Tibial nerve (tissue), 4 donors: Measurements from ENCODE around the gene DOCK9. TPM values are rescaled to one million over a fixed set of nuclear protein-coding genes. Genes with fewer than 3 reads are reported as not detected.

Source experiments
- DNase-seq, 2 donors: peaks; one replicate each; pipeline ENCODE4 v3.0.0-alpha.2; 2019; ENCODE audit warnings: low spot score in 2 of 2
- H3K27ac ChIP-seq, 4 donors: fragments of 200-600 bp; sonication (generic) in 3 of 4; one replicate each; pipeline ENCODE4 v1.5.1; 2017 to 2019; ENCODE audit warnings: mild to moderate bottlenecking in 1 of 4
- H3K27me3 ChIP-seq, 2 donors: fragments of 200-600 bp; sonication (generic) in 1 of 2; one replicate each; pipeline versions ENCODE4 v1.5.1 to v1.6.0; 2017 to 2019
- H3K36me3 ChIP-seq, 3 donors: fragments of 200-600 bp; sonication (generic); one replicate each; pipeline ENCODE4 v1.5.1; 2018 to 2019
- H3K4me1 ChIP-seq, 4 donors: fragments of 200-600 bp; sonication (generic) in 3 of 4; one replicate each; pipeline ENCODE4 v1.5.1; 2017 to 2019
- H3K4me3 ChIP-seq, 4 donors: fragments of 200-600 bp; sonication (generic) in 3 of 4; one replicate each; pipeline ENCODE4 v1.5.1; 2017 to 2019; ENCODE audit warnings: mild to moderate bottlenecking in 1 of 4, moderate library complexity in 1 of 4
- H3K9me3 ChIP-seq, 4 donors: fragments of 200-600 bp; sonication (generic) in 3 of 4; one replicate each; pipeline ENCODE4 v1.5.1; 2017 to 2019
- CTCF ChIP-seq, 5 experiments: fragments of 200-600 bp in 3 of 5; fragments of 450-650 bp in 2 of 5; sonication (generic) in 3 of 5; IDR thresholded peaks; one replicate each; pipeline ENCODE4 v1.5.1; 2016 to 2019; ENCODE audit warnings: antibody characterized with exemption in 5 of 5, mild to moderate bottlenecking in 3 of 5, moderate library complexity in 2 of 5
- EP300 ChIP-seq, 2 donors: sonication (generic); formaldehyde crosslinking; IDR thresholded peaks; one replicate each; pipeline ENCODE4 v1.6.1; 2017; ENCODE audit warnings: antibody characterized with exemption in 2 of 2, mild to moderate bottlenecking in 1 of 2
- POLR2A ChIP-seq, 2 donors: fragments of 450-650 bp; IDR thresholded peaks; one replicate each; pipeline ENCODE4 v1.6.1; 2017; ENCODE audit warnings: antibody characterized with exemption in 2 of 2, mild to moderate bottlenecking in 2 of 2, moderate library complexity in 2 of 2
- WGBS, 2 donors: methylation state at CpG; one replicate each; pipeline ENCODE4 v1.1.5; 2018; 5-methylcytosine and 5-hydroxymethylcytosine counted together
- total RNA-seq, 4 donors: library from RNA; depleted of rRNA; stranded (reverse); fragments of >200 nt; gene quantifications; one replicate each; pipeline ENCODE4 v1.1.0, GENCODE V29; 2016

The DOCK9 gene
- total RNA-seq, 4 donors from 2014 or later, result 147 to 258 (median 243) TPM

DNA sequence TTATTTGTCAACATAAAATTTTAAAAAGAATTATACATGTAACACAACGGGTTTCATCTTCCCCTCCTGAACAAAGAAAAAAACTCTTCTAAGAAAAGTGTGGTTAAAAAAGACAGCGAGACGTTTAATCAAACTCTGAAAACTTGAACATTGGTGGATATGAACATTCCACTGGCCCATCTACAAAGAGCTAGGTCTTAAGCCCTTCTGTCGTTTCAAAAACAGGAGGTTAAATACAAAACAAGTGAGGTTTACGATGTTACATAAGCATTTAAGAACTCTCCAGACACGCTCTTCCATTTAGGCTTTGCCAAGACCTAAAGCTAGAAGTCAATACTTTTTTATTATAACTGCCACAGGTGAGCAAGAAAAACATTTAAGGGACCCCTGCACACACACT, 9.4 kb upstream of the DOCK9 start:
- peaks cover 0 to 32% (median 0%) of the 10 kb centered on the region in 4 donors for H3K4me1 ChIP-seq
- WGBS, 2 donors, result 70 to 75% methylated on average over 6 of the region's 6 CpGs
- no peak for DNase-seq

GRCh38 chr13:98986226-98986846, 8.5 kb upstream of the DOCK9 start:
- H3K9me3 ChIP-seq, result no peaks in the 10 kb centered on the region
- peak overlapping the region in 1 of 4 donors; percentile 33 for H3K27ac ChIP-seq
- no peak for DNase-seq
- H3K4me3 ChIP-seq, result no peak overlapping the region
- TF ChIP-seq POLR2A (IDR thresholded peaks at IDR 0.05) (no peak), CTCF (IDR thresholded peaks at IDR 0.05) (no peak), EP300 (IDR thresholded peaks at IDR 0.05) (no peak)
- 72 to 80% methylated on average over 8 of the region's 8 CpGs for WGBS, 2 donors
- peaks cover 0 to 35% (median 0%) of the 10 kb centered on the region in 4 donors for H3K4me1 ChIP-seq
- no peaks in the 10 kb centered on the region for H3K36me3 ChIP-seq
- H3K27me3 ChIP-seq, result no peaks in the 10 kb centered on the region

More for the DNA sequence above, 9.4 kb upstream of the DOCK9 start:
- Histone ChIP-seq H3K9me3 (no peaks in the 10 kb centered on the region), H3K27me3 (no peaks in the 10 kb centered on the region), H3K27ac (no peak overlapping the region), H3K4me3 (no peak overlapping the region), H3K36me3 (no peaks in the 10 kb centered on the region)
- TF ChIP-seq POLR2A (IDR thresholded peaks at IDR 0.05), result no peak
- no peak for TF ChIP-seq EP300 (IDR thresholded peaks at IDR 0.05)
- no peak for TF ChIP-seq CTCF (IDR thresholded peaks at IDR 0.05)

- H3K27me3 ChIP-seq, result no peaks in the 10 kb centered on the region
- DNase-seq, result no peak
- H3K27ac ChIP-seq, result peak overlapping the region in 1 of 4 donors; percentile 33
- WGBS, 2 donors, result 72 to 73% methylated on average over 6 of the region's 6 CpGs
- no peak overlapping the region for H3K4me3 ChIP-seq
- H3K36me3 ChIP-seq, result no peaks in the 10 kb centered on the region
- no peak for TF ChIP-seq EP300 (IDR thresholded peaks at IDR 0.05)
- no peak for TF ChIP-seq POLR2A (IDR thresholded peaks at IDR 0.05)
- TF ChIP-seq CTCF (IDR thresholded peaks at IDR 0.05), result no peak
- H3K9me3 ChIP-seq, result no peaks in the 10 kb centered on the region
- H3K4me1 ChIP-seq, result peaks cover 0 to 35% (median 0%) of the 10 kb centered on the region in 4 donors
Measured at GRCh38 chr13:98985591-98985990, 7.7 kb upstream of the DOCK9 start.

GRCh38 chr13:98984983-98985382, 7.1 kb upstream of the DOCK9 start:
- DNase-seq, result no peak
- H3K4me3 ChIP-seq, result no peak overlapping the region
- H3K4me1 ChIP-seq, result peaks cover 0 to 35% (median 0%) of the 10 kb centered on the region in 4 donors
- 78% methylated on average over 4 of the region's 4 CpGs for WGBS, 2 donors
- H3K27me3 ChIP-seq, result no peaks in the 10 kb centered on the region
- no peaks in the 10 kb centered on the region for H3K36me3 ChIP-seq
- H3K9me3 ChIP-seq, result no peaks in the 10 kb centered on the region
- no peak overlapping the region for H3K27ac ChIP-seq
- TF ChIP-seq EP300 (IDR thresholded peaks at IDR 0.05), result no peak
- no peak for TF ChIP-seq CTCF (IDR thresholded peaks at IDR 0.05)
- TF ChIP-seq POLR2A (IDR thresholded peaks at IDR 0.05), result no peak

- no peak for DNase-seq
- peaks cover 0 to 38% (median 0%) of the 10 kb centered on the region in 4 donors for H3K4me1 ChIP-seq
- H3K36me3 ChIP-seq, result no peaks in the 10 kb centered on the region
- no peaks in the 10 kb centered on the region for H3K9me3 ChIP-seq
- H3K4me3 ChIP-seq, result no peak overlapping the region
- WGBS, 2 donors, result 94 to 96% methylated on average over 2 of the region's 2 CpGs
- no peaks in the 10 kb centered on the region for H3K27me3 ChIP-seq
- TF ChIP-seq EP300 (IDR thresholded peaks at IDR 0.05) (no peak), POLR2A (IDR thresholded peaks at IDR 0.05) (no peak), CTCF (IDR thresholded peaks at IDR 0.05) (no peak)
- no peak overlapping the region for H3K27ac ChIP-seq
Measured at GRCh38 chr13:98984118-98984517, 6.3 kb upstream of the DOCK9 start.
